Esophagus squamous epithelium (tissue), 4 donors: ENCODE data around the gene ITPRIPL2.

Experiments
- CTCF ChIP-seq, 6 experiments: fragments of 450-650 bp in 4 of 6; fragments of 200-600 bp in 2 of 6; sonication (generic) in 2 of 6; IDR thresholded peaks; one replicate each; pipeline ENCODE4 v1.5.1; 2016 to 2019; ENCODE audit warnings: antibody characterized with exemption in 6 of 6, mild to moderate bottlenecking in 4 of 6, moderate library complexity in 4 of 6
- POLR2A ChIP-seq, 4 donors: fragments of 450-650 bp; IDR thresholded peaks; one replicate each; pipeline ENCODE4 v1.6.1; 2017; ENCODE audit warnings: antibody characterized with exemption in 4 of 4, mild to moderate bottlenecking in 4 of 4, moderate library complexity in 3 of 4

- no peak for TF ChIP-seq CTCF (IDR thresholded peaks at IDR 0.05)
- TF ChIP-seq POLR2A (IDR thresholded peaks at IDR 0.05): no peak
Measured at GRCh38 chr16:19066988-19067348, 46.8 kb upstream of the ITPRIPL2 start.
